ENCODE results near the gene SGCG. TPM values are rescaled to one million over a fixed set of nuclear protein-coding genes. Genes with fewer than 3 reads are reported as not detected.

The SGCG gene
- polyA plus RNA-seq, 2 donors = 0.16 to 0.59 TPM

DNA sequence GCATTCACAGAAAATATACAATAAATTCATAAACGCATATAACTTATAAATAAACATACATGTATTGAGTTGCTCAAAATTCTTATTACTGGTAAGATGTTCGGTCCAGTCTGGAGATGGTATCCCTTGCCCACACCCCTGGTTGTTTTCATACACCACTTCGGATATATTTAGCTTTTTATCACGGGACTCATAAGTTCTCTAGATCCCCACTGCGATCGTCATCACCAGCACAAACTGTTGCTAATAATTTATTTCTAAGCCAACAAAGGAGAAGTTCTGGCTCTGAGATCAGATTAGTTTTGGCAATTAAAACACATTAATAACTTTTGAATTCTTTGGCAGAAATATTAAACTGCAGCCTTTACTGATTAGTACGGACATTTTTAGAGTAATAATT, 23.0 kb upstream of the SGCG start:
- Histone ChIP-seq H3K9me3 (ENCODE audit: control insufficient read depth in 2 of 2, insufficient read depth in 1 of 2, low read depth in 1 of 2, low read length in 1 of 2) (no peaks in the 10 kb centered on the region), H3K36me3 (ENCODE audit: control insufficient read depth in 2 of 2, insufficient read depth in 2 of 2, low read length in 1 of 2) (no peaks in the 10 kb centered on the region), H3K27ac (ENCODE audit: low read depth in 2 of 2, low read length in 1 of 2) (no peak overlapping the region), H3K4me3 (ENCODE audit: low read depth in 1 of 2, low read length in 2 of 2) (no peak overlapping the region), H3K27me3 (ENCODE audit: control insufficient read depth in 1 of 2, insufficient read depth in 2 of 2, low read length in 2 of 2) (peaks cover 0 to 2% of the 10 kb centered on the region in 2 donors), H3K4me1 (ENCODE audit: control insufficient read depth in 2 of 2, insufficient read depth in 2 of 2, low read length in 1 of 2) (no peaks in the 10 kb centered on the region)
- 42 to 63% methylated on average over 7 of the region's 7 CpGs for whole genome bisulfite sequencing, 2 donors

GRCh38 chr13:23159205-23159759, 21.5 kb upstream of the SGCG start:
- Histone ChIP-seq H3K36me3 (ENCODE audit: control insufficient read depth in 2 of 2, insufficient read depth in 2 of 2, low read length in 1 of 2) (no peaks in the 10 kb centered on the region), H3K27me3 (ENCODE audit: control insufficient read depth in 1 of 2, insufficient read depth in 2 of 2, low read length in 2 of 2) (peaks cover 0 to 2% of the 10 kb centered on the region in 2 donors), H3K27ac (ENCODE audit: low read depth in 2 of 2, low read length in 1 of 2) (peak overlapping the region in 1 of 2 donors; percentile 3), H3K4me1 (ENCODE audit: control insufficient read depth in 2 of 2, insufficient read depth in 2 of 2, low read length in 1 of 2) (no peaks in the 10 kb centered on the region), H3K4me3 (ENCODE audit: low read depth in 1 of 2, low read length in 2 of 2) (peak overlapping the region; percentile 31 to 46), H3K9me3 (ENCODE audit: control insufficient read depth in 2 of 2, insufficient read depth in 1 of 2, low read depth in 1 of 2, low read length in 1 of 2) (no peaks in the 10 kb centered on the region)
- 8 to 10% methylated on average over 24 to 25 of the region's 25 CpGs for WGBS, 2 donors

DNA sequence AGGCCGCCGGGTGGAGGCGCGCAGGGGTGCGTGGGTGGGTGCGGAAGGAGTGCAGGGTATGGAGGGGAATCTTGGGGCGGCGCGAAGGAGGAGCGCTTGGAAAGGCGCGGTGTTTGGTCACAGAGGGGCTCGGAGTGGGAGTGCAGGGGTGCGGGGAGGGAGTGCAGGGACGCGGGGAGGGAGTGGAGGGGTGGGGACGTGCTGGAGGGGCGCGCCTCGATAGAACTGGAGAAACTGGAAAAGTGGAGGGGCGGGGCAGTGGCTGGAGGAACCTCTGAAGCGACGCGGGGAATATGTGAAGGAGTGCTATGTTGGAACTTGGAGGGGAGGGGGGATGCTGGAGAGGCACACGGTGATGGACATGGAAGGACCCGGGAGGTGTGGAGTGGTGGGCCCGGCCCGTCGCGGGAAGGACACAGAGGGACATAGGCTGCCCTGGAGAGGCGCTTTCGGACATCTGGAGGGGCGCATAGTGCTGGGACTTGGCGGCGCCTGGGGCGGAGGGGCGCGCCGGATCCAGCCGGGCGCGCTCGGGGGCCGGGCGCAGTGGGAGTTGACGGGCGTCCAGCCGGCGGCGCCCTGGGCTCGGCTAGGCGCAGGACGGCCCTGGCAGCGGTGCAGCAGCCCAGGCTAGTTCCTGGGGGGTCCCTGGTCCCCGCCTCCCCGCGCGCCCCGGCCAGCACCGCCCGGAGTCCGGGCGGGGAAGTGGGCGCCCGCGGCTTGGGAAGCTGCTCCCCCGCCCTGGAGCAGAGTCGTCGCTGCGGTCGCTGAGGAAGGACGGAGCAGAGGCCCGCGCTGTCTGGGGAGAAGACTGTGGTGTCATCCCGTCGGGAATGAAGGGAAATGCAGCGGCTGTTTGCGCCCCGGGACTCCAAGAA, 20.8 kb upstream of the SGCG start:
- Histone ChIP-seq H3K27me3 (ENCODE audit: control insufficient read depth in 1 of 2, insufficient read depth in 2 of 2, low read length in 2 of 2) (peaks cover 0 to 2% of the 10 kb centered on the region in 2 donors), H3K4me3 (ENCODE audit: low read depth in 1 of 2, low read length in 2 of 2) (peak overlapping the region; percentile 31 to 46), H3K9me3 (ENCODE audit: control insufficient read depth in 2 of 2, insufficient read depth in 1 of 2, low read depth in 1 of 2, low read length in 1 of 2) (no peaks in the 10 kb centered on the region), H3K36me3 (ENCODE audit: control insufficient read depth in 2 of 2, insufficient read depth in 2 of 2, low read length in 1 of 2) (no peaks in the 10 kb centered on the region), H3K4me1 (ENCODE audit: control insufficient read depth in 2 of 2, insufficient read depth in 2 of 2, low read length in 1 of 2) (no peaks in the 10 kb centered on the region), H3K27ac (ENCODE audit: low read depth in 2 of 2, low read length in 1 of 2) (peak overlapping the region in 1 of 2 donors; percentile 3)
- 2 to 5% methylated on average over 44 to 79 of the region's 79 CpGs for WGBS, 2 donors

DNA sequence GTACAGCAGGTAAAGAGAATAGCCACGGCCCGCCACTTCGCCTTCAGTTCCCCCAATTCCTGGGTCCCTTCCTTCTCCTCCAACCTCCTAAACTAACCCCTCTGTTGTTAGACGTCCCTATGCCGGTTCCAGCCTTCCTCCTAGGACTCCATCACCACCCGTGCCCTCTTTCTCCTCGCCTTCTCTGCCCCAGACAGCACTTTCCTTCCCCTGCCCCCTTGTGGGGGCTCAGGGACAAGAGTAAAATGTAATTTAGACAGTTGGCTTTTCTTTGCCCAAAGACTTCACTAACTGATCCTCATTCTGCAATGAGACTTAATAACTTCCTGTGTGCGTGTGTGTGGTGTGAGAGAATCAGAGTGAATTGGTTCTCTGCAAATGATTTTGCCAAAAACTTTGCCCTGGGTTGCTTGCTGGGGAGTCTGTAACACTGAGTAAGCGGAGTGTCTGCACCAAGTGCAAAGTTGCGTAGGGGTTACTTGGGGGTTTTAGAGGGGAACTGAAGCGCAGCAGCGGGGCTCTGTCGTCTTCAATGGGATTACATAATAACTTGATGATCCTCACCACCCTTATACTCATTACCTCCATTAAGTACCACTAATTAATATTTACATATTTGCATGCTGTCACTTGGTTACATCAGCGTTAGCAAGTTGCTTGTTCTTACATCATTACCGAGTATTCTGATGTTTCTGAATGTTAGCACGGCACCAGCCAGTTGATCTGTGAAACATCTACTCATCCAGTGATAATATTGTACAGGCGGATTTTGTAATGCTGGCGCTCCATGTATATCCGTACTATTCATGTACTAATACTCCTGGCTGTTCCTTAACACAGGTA, 19.9 kb upstream of the SGCG start:
- H3K36me3 ChIP-seq (ENCODE audit: control insufficient read depth in 2 of 2, insufficient read depth in 2 of 2, low read length in 1 of 2) = no peaks in the 10 kb centered on the region
- H3K4me1 ChIP-seq (ENCODE audit: control insufficient read depth in 2 of 2, insufficient read depth in 2 of 2, low read length in 1 of 2) = no peaks in the 10 kb centered on the region
- H3K27ac ChIP-seq (ENCODE audit: low read depth in 2 of 2, low read length in 1 of 2) = no peak overlapping the region
- WGBS, 2 donors = 34 to 39% methylated on average over 19 of the region's 19 CpGs
- no peaks in the 10 kb centered on the region for H3K9me3 ChIP-seq (ENCODE audit: control insufficient read depth in 2 of 2, insufficient read depth in 1 of 2, low read depth in 1 of 2, low read length in 1 of 2)
- peaks cover 0 to 2% of the 10 kb centered on the region in 2 donors for H3K27me3 ChIP-seq (ENCODE audit: control insufficient read depth in 1 of 2, insufficient read depth in 2 of 2, low read length in 2 of 2)
- peak overlapping the region in 1 of 2 donors; percentile 46 for H3K4me3 ChIP-seq (ENCODE audit: low read depth in 1 of 2, low read length in 2 of 2)

GRCh38 chr13:23161481-23161825, 19.3 kb upstream of the SGCG start:
- Histone ChIP-seq H3K9me3 (ENCODE audit: control insufficient read depth in 2 of 2, insufficient read depth in 1 of 2, low read depth in 1 of 2, low read length in 1 of 2) (no peaks in the 10 kb centered on the region), H3K36me3 (ENCODE audit: control insufficient read depth in 2 of 2, insufficient read depth in 2 of 2, low read length in 1 of 2) (no peaks in the 10 kb centered on the region), H3K27me3 (ENCODE audit: control insufficient read depth in 1 of 2, insufficient read depth in 2 of 2, low read length in 2 of 2) (peaks cover 0 to 2% of the 10 kb centered on the region in 2 donors), H3K4me3 (ENCODE audit: low read depth in 1 of 2, low read length in 2 of 2) (no peak overlapping the region), H3K27ac (ENCODE audit: low read depth in 2 of 2, low read length in 1 of 2) (no peak overlapping the region), H3K4me1 (ENCODE audit: control insufficient read depth in 2 of 2, insufficient read depth in 2 of 2, low read length in 1 of 2) (no peaks in the 10 kb centered on the region)
- WGBS, 2 donors = 52 to 57% methylated on average over 3 of the region's 3 CpGs

GRCh38 chr13:23175920-23176319, 4.9 kb upstream of the SGCG start:
- Histone ChIP-seq H3K4me1 (ENCODE audit: control insufficient read depth in 2 of 2, insufficient read depth in 2 of 2, low read length in 1 of 2) (no peaks in the 10 kb centered on the region), H3K27ac (ENCODE audit: low read depth in 2 of 2, low read length in 1 of 2) (no peak overlapping the region), H3K9me3 (ENCODE audit: control insufficient read depth in 2 of 2, insufficient read depth in 1 of 2, low read depth in 1 of 2, low read length in 1 of 2) (no peaks in the 10 kb centered on the region), H3K36me3 (ENCODE audit: control insufficient read depth in 2 of 2, insufficient read depth in 2 of 2, low read length in 1 of 2) (no peaks in the 10 kb centered on the region), H3K27me3 (ENCODE audit: control insufficient read depth in 1 of 2, insufficient read depth in 2 of 2, low read length in 2 of 2) (no peaks in the 10 kb centered on the region), H3K4me3 (ENCODE audit: low read depth in 1 of 2, low read length in 2 of 2) (no peak overlapping the region)
- 4 to 54% methylated on average over 1 of the region's 1 CpG for WGBS, 2 donors

- 63 to 78% methylated on average over 2 of the region's 2 CpGs for WGBS, 2 donors
- Histone ChIP-seq H3K27me3 (ENCODE audit: control insufficient read depth in 1 of 2, insufficient read depth in 2 of 2, low read length in 2 of 2) (no peaks in the 10 kb centered on the region), H3K9me3 (ENCODE audit: control insufficient read depth in 2 of 2, insufficient read depth in 1 of 2, low read depth in 1 of 2, low read length in 1 of 2) (no peaks in the 10 kb centered on the region), H3K27ac (ENCODE audit: low read depth in 2 of 2, low read length in 1 of 2) (no peak overlapping the region), H3K4me1 (ENCODE audit: control insufficient read depth in 2 of 2, insufficient read depth in 2 of 2, low read length in 1 of 2) (no peaks in the 10 kb centered on the region), H3K36me3 (ENCODE audit: control insufficient read depth in 2 of 2, insufficient read depth in 2 of 2, low read length in 1 of 2) (no peaks in the 10 kb centered on the region), H3K4me3 (ENCODE audit: low read depth in 1 of 2, low read length in 2 of 2) (no peak overlapping the region)
Observed at GRCh38 chr13:23182142-23182541, 1.4 kb downstream of the SGCG start.

DNA sequence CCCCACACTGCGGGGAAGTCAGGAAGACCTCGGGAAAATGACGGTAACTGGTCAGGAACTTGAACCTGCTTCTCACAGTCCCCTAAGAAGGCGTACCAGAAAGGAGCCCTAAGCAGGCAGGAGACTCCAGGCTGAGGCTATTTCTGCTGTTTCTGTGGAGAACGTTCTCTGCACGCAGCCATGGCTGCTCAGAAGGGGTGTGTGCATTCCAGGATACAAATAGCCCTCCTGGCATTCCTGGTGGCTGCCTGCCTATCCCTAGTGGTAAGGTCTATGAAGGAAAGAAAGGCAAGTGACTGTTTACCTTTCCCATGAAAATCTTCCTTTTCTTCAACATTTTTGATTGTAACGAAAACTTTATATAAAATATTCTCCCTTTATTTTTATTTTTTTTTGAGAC, 2.5 kb downstream of the SGCG start:
- no peaks in the 10 kb centered on the region for H3K36me3 ChIP-seq (ENCODE audit: control insufficient read depth in 2 of 2, insufficient read depth in 2 of 2, low read length in 1 of 2)
- WGBS, 2 donors = 85 to 88% methylated on average over 7 of the region's 7 CpGs
- H3K4me1 ChIP-seq (ENCODE audit: control insufficient read depth in 2 of 2, insufficient read depth in 2 of 2, low read length in 1 of 2) = no peaks in the 10 kb centered on the region
- H3K4me3 ChIP-seq (ENCODE audit: low read depth in 1 of 2, low read length in 2 of 2) = no peak overlapping the region
- no peaks in the 10 kb centered on the region for H3K9me3 ChIP-seq (ENCODE audit: control insufficient read depth in 2 of 2, insufficient read depth in 1 of 2, low read depth in 1 of 2, low read length in 1 of 2)
- H3K27me3 ChIP-seq (ENCODE audit: control insufficient read depth in 1 of 2, insufficient read depth in 2 of 2, low read length in 2 of 2) = no peaks in the 10 kb centered on the region
- no peak overlapping the region for H3K27ac ChIP-seq (ENCODE audit: low read depth in 2 of 2, low read length in 1 of 2)

GRCh38 chr13:23185542-23185941, 4.8 kb downstream of the SGCG start:
- Histone ChIP-seq H3K36me3 (ENCODE audit: control insufficient read depth in 2 of 2, insufficient read depth in 2 of 2, low read length in 1 of 2) (no peaks in the 10 kb centered on the region), H3K4me3 (ENCODE audit: low read depth in 1 of 2, low read length in 2 of 2) (no peak overlapping the region), H3K27ac (ENCODE audit: low read depth in 2 of 2, low read length in 1 of 2) (no peak overlapping the region), H3K4me1 (ENCODE audit: control insufficient read depth in 2 of 2, insufficient read depth in 2 of 2, low read length in 1 of 2) (no peaks in the 10 kb centered on the region), H3K9me3 (ENCODE audit: control insufficient read depth in 2 of 2, insufficient read depth in 1 of 2, low read depth in 1 of 2, low read length in 1 of 2) (no peaks in the 10 kb centered on the region), H3K27me3 (ENCODE audit: control insufficient read depth in 1 of 2, insufficient read depth in 2 of 2, low read length in 2 of 2) (no peaks in the 10 kb centered on the region)
- 68 to 83% methylated on average over 9 of the region's 9 CpGs for WGBS, 2 donors

All from esophagus (tissue), 2 donors.